Measurements from ENCODE around the gene GRID1. TPM values are rescaled to one million over a fixed set of nuclear protein-coding genes. Genes with fewer than 3 reads are reported as not detected.

The GRID1 gene
- total RNA-seq, 1 experiment from 2014 or later: 5.6 TPM

DNA sequence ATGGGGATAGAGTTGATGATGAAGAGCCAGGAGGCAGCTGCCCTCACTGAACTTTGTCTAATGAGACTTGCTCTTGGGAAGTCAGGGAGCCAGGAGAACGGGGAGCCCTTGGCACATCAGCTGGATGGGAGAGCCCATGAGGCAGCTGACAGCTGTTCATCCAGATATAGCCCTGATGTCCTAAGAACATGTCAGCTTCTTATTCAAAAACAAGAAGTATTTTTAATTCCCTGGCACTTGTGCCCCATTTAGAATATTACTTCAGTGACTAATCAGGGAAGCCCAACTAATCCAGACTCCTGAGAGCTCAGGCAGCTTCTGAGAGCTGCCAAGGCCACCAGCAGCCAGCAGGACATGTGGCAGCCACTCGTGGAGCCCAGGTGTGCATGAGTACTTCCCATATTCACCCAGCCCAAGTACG lies 363.4 kb downstream of the GRID1 start:
- intact Hi-C loops (cut with micrococcal nuclease): no loop called here
- Histone ChIP-seq H3K79me2 (ENCODE audit: insufficient read depth, low read length) (no peaks in the 10 kb centered on the region), H3K4me3 (replicated peaks in 1 of 2; ENCODE audit: low read depth in 1 of 2, low read length in 2 of 2) (no peak overlapping the region), H3K9me3 (ENCODE audit: control insufficient read depth in 1 of 2, insufficient read depth in 1 of 2, low read depth in 1 of 2, low read length in 2 of 2) (no peaks in the 10 kb centered on the region), H3K4me2 (ENCODE audit: low read length) (no peak overlapping the region), H3K27me3 (ENCODE audit: insufficient read depth, low read length) (peaks cover 3% of the 10 kb centered on the region; the same call in 1 of the 2 replicates), H4K20me1 (ENCODE audit: insufficient read depth) (no peaks in the 10 kb centered on the region), H3K4me1 (ENCODE audit: control insufficient read depth in 1 of 2, insufficient read depth in 2 of 2, low read length in 2 of 2) (no peaks in the 10 kb centered on the region), H3K9ac (ENCODE audit: low read length) (no peak overlapping the region), H3K27ac (ENCODE audit: low read depth, low read length) (no peak overlapping the region), H3K9me2 (ENCODE audit: insufficient read depth) (no peaks in the 10 kb centered on the region), H2AFZ (ENCODE audit: low read depth, low read length, poor library complexity, severe bottlenecking) (no peak overlapping the region), H3K36me3 (ENCODE audit: control insufficient read depth in 1 of 2, insufficient read depth in 2 of 2, low read length in 2 of 2) (no peaks in the 10 kb centered on the region)
- ChIA-PET RAD21 (ENCODE audit: low non-redundant PET in 1 of 2, low total read pairs in 2 of 2, uncharacterized antibody in 2 of 2, unreplicated experiment in 2 of 2) (no interaction called here), CTCF (no interaction called here), POLR2A (no interaction called here)
- no TSS peak for BruUV-seq (replicated peaks)
- ATAC-seq (no peak), DNase-seq (ENCODE audit: low read depth, low spot score) (no peak)
- TF ChIP-seq SIN3A (IDR thresholded peaks at IDR 0.05; ENCODE audit: low read depth): no peak
- no peak for TF ChIP-seq POLR2A (IDR thresholded peaks at IDR 0.05; ENCODE audit: borderline replicate concordance, extremely low read depth, insufficient read depth, insufficient read length)
- TF ChIP-seq ZFX (IDR thresholded peaks at IDR 0.05): no peak
- no peak for TF ChIP-seq TCF7L2 (IDR thresholded peaks at IDR 0.05; ENCODE audit: borderline replicate concordance, extremely low read depth, insufficient read depth, insufficient read length)
- no peak for TF ChIP-seq ELF1 (IDR thresholded peaks at IDR 0.05; ENCODE audit: borderline replicate concordance, low read depth)
- TF ChIP-seq CBX3 (IDR thresholded peaks at IDR 0.05; ENCODE audit: low read depth): no peak
- TF ChIP-seq ZNF274 (IDR thresholded peaks at IDR 0.05; ENCODE audit: low read depth, low read length): no peak
- TF ChIP-seq EGR1 (IDR thresholded peaks at IDR 0.05; ENCODE audit: low read depth): no peak
- TF ChIP-seq, protein P1, sequence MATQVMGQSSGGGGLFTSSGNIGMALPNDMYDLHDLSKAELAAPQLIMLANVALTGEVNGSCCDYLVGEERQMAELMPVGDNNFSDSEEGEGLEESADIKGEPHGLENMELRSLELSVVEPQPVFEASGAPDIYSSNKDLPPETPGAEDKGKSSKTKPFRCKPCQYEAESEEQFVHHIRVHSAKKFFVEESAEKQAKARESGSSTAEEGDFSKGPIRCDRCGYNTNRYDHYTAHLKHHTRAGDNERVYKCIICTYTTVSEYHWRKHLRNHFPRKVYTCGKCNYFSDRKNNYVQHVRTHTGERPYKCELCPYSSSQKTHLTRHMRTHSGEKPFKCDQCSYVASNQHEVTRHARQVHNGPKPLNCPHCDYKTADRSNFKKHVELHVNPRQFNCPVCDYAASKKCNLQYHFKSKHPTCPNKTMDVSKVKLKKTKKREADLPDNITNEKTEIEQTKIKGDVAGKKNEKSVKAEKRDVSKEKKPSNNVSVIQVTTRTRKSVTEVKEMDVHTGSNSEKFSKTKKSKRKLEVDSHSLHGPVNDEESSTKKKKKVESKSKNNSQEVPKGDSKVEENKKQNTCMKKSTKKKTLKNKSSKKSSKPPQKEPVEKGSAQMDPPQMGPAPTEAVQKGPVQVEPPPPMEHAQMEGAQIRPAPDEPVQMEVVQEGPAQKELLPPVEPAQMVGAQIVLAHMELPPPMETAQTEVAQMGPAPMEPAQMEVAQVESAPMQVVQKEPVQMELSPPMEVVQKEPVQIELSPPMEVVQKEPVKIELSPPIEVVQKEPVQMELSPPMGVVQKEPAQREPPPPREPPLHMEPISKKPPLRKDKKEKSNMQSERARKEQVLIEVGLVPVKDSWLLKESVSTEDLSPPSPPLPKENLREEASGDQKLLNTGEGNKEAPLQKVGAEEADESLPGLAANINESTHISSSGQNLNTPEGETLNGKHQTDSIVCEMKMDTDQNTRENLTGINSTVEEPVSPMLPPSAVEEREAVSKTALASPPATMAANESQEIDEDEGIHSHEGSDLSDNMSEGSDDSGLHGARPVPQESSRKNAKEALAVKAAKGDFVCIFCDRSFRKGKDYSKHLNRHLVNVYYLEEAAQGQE (IDR thresholded peaks at IDR 0.05; ENCODE audit: low read depth): no peak
- no peak for TF ChIP-seq FOSL1 (IDR thresholded peaks at IDR 0.05; ENCODE audit: low read depth)
- TF ChIP-seq, protein P2, sequence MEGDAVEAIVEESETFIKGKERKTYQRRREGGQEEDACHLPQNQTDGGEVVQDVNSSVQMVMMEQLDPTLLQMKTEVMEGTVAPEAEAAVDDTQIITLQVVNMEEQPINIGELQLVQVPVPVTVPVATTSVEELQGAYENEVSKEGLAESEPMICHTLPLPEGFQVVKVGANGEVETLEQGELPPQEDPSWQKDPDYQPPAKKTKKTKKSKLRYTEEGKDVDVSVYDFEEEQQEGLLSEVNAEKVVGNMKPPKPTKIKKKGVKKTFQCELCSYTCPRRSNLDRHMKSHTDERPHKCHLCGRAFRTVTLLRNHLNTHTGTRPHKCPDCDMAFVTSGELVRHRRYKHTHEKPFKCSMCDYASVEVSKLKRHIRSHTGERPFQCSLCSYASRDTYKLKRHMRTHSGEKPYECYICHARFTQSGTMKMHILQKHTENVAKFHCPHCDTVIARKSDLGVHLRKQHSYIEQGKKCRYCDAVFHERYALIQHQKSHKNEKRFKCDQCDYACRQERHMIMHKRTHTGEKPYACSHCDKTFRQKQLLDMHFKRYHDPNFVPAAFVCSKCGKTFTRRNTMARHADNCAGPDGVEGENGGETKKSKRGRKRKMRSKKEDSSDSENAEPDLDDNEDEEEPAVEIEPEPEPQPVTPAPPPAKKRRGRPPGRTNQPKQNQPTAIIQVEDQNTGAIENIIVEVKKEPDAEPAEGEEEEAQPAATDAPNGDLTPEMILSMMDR (IDR thresholded peaks at IDR 0.05 in 2 of 3, conservative IDR thresholded peaks at IDR 0.05 in 1 of 3; ENCODE audit: borderline replicate concordance in 1 of 3, insufficient read depth in 1 of 3, low read depth in 2 of 3, low read length in 2 of 3): no peak
- no peak for TF ChIP-seq POLR2AphosphoS5 (IDR thresholded peaks at IDR 0.05; ENCODE audit: low read depth, low read length)

Data from HCT116 (cell line).